Measurements from ENCODE around the gene MEOX1.

DNA sequence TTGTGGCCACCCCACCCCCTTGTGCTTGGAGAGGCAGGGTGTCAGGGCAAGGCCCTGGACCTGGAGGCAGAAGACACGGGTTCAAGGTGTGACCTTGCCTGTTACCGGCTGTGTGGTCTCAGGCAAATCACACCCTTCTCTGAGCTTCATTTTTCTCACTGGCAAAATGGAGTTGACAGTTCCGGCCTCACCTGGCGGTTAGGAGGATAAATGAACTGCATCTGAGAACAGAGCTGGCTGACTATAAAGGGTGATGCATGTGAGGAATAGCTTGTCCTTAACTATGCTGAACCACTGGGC is 4.2 kb upstream of the MEOX1 start:
- no peak for TF ChIP-seq CTCF (conservative IDR thresholded peaks at IDR 0.05; ENCODE audit: low read depth, low read length)
- TF ChIP-seq MAFK (IDR thresholded peaks at IDR 0.05; ENCODE audit: low read depth, low read length), result no peak
- TF ChIP-seq, protein P1, sequence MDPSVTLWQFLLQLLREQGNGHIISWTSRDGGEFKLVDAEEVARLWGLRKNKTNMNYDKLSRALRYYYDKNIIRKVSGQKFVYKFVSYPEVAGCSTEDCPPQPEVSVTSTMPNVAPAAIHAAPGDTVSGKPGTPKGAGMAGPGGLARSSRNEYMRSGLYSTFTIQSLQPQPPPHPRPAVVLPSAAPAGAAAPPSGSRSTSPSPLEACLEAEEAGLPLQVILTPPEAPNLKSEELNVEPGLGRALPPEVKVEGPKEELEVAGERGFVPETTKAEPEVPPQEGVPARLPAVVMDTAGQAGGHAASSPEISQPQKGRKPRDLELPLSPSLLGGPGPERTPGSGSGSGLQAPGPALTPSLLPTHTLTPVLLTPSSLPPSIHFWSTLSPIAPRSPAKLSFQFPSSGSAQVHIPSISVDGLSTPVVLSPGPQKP (IDR thresholded peaks at IDR 0.05; ENCODE audit: borderline replicate concordance, low read depth, low read length), result no peak
- TF ChIP-seq POLR2A (IDR thresholded peaks at IDR 0.05; ENCODE audit: low read depth, low read length), result no peak

All from IMR-90 (cell line).